ENCODE data around the gene TSNAXIP1.

TSNAXIP1 gene

DNA sequence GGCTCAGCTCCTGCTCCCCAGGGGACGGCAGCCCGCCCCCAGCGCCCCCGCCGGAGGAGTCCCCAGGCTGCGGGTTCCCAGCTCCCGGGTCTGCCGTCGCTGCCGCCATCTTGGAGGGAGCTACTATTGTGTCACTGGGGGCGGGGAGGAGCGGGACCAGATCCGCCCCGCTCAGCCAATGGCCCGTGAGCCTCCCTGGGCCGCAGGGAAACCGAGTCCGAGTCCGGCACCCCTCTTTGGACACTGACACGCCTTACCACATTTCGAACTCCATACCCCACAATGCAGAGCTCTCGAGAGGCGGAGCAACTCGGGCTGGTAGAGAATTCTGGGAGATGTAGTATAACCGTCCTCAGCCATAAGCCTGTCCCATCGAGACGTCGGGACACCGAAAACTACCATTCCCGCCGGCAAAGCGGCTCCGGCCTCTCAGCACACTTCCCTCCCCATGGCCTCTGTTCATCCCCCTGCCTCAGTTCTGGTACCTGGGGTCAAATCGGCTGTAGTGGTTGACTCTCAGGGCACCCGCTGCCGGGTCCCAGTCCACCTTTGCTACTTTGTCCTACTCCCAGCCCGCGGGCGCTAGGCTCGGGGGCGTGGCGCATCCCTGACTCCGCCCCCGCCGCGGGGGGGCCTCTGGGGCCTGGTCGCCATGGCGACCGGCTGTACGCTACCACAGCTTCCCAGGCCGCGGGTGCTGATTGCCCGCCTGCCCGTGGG, at the start of gene TSNAXIP1, which contains the start of gene RANBP10:
Gene TSNAXIP1, plus strand, starts transcription at position 462 of the 720 bp plus-strand sequence. CDS start 261 bp downstream, outside the sequence.
Gene RANBP10, minus strand, starts transcription at position 133 of the 720 bp plus-strand sequence. Its CDS starts 24 bp downstream, at position 109.
- DNase-seq: peak; percentile 99

GRCh38 chr16:67758006-67758405, 48.7 kb upstream of the TSNAXIP1 start:
- no peak for DNase-seq

GRCh38 chr16:67758966-67759365, 47.7 kb upstream of the TSNAXIP1 start:
- DNase-seq: no peak

- no peak for DNase-seq
Observed at GRCh38 chr16:67760206-67760955, 46.3 kb upstream of the TSNAXIP1 start.

- no peak for DNase-seq
Observed at GRCh38 chr16:67760956-67761230, 45.8 kb upstream of the TSNAXIP1 start.

GRCh38 chr16:67761924-67762323, 44.8 kb upstream of the TSNAXIP1 start:
- DNase-seq: no peak

- DNase-seq: no peak
Observed at GRCh38 chr16:67762385-67762784, 44.3 kb upstream of the TSNAXIP1 start.

- no peak for DNase-seq
Observed at GRCh38 chr16:67763066-67763465, 43.6 kb upstream of the TSNAXIP1 start.

DNA sequence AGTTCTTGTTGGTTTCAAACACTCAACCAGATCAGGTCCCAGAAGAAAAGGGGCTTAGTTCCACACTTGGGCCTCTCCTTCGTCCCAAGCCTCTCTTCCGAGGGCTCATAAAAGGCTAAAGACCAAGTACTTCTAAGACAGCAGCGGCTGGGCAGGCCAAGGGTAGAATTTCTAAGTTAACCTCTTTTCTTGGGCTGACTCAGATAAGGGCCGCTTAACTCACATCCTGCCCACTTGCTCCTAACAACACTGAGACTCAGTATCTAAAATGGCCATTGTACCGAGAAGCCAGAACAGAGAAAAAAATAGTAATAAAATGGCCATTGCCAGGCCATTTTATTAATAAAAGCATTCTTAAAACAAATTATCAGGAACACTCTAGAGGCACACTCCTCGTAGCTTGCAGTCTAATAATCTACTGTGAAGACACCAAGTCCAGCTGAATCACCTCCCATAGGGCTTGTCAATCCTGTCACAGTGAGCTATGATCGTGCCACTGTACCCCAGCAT, 42.5 kb upstream of the TSNAXIP1 start:
- DNase-seq: no peak

DNA sequence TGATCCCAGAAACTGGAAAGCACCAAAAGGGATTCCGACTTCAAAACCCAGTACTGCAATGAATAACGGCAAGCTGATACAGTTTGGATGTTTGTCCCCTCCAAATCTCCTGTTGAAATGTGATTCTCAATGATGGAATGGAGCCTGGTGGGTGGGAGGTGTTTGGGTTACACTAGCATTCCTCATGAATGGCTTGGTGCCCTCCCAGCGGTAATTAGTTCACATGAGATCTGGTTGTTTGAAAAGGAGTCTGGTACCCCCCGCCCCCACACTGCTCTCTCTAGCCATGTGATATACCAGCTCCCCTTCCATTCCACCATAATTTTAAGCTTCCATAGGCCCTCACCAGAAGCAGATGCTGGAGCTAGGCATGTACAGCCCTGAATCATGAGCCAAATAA, 40.4 kb upstream of the TSNAXIP1 start:
- no peak for DNase-seq

DNA sequence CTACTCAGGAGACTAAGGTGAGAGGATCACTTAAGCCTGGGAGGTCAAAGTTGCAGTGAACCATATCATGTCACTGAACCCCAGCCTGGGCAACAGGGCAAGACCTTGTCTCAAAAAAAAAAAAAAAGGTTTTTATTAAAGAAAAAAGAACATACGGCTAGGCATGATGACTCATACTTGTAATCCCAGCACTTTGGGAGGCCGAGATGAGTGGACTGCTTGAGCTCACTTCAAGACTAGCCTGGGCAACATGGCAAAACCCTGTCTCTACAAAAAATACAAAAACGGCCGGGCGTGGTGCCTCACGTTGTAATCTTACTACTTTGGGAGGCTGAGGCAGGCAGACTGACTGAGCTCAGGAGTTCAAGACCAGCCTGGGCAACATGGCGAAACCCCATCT, 38.7 kb upstream of the TSNAXIP1 start:
- peak; percentile 28 for DNase-seq

DNA sequence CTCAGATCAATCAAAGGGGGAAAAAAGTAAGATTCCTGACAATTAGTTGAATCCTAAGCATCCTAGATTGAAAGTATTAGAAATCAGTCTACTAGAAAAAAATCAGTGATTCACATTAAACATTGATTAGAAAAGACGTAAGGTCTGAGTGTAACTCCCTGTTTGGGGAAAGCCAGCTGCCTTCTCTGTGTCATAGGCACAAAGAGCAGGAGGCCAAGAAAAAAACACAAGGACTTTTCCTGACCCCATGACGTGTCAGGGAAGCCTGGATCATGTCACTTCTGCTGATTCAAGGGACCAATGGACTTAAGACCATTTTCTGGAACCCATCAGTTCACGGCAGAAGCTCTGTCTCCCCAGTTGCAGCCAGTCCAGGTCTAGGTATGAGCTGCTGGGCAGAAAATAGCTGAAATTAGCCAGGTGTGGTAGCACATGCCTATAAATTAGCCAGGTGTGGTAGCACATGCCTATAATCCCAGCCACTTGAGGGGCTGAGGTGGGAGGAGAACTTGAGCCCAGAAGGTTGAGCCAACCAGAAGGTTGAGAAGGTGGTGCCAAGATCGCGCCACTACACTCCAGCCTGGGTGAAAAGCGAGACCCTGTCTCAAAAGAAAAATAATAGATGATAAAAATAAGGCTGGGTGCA, 36.2 kb upstream of the TSNAXIP1 start:
- no peak for DNase-seq

GRCh38 chr16:67773099-67773498, 33.6 kb upstream of the TSNAXIP1 start:
- DNase-seq: no peak

DNA sequence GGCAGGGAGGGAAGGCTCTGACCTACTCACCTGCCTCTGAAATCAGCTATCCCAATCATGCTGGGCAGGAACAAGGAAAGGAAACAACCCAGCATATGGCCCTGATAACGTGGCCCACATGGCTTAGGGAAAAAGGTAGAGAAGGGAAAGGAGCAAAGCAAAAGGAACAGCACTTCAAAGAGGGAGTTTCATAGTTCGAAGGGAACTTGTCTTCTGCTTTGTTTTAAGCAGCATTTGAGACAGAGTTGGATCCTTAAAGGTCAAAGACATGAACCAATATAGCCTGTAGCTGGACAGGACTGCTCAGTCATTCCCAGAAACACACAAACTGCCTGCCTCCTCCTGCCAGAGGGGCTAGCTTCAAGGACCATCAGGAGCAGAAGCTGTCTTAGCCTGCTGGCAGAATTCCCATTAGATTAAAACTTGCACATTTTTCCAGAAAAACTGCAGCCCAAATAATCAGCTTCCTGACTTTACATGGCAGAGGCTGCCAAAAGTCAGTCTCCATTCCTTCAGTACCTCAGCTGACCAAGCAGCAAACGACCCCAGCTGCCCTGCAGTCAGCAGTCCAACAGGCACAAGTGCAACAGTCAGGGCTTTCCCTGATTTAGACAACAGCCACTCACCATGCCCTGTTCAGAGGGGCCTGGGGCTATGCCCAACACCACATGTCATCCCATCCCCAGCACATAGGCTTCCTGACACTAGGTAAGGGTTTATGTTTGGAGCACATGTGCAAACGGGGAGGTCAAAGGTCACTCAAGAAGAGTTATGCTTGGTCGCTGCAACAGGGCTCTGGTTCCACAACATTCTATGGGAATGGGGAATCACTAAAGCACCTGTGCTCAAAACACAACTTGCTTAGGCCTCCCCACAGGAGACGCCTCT, 32.9 kb upstream of the TSNAXIP1 start:
- no peak for DNase-seq

GRCh38 chr16:67774457-67774853, 32.2 kb upstream of the TSNAXIP1 start:
- DNase-seq: no peak

- no peak for DNase-seq
Observed at GRCh38 chr16:67775273-67775672, 31.4 kb upstream of the TSNAXIP1 start.

DNA sequence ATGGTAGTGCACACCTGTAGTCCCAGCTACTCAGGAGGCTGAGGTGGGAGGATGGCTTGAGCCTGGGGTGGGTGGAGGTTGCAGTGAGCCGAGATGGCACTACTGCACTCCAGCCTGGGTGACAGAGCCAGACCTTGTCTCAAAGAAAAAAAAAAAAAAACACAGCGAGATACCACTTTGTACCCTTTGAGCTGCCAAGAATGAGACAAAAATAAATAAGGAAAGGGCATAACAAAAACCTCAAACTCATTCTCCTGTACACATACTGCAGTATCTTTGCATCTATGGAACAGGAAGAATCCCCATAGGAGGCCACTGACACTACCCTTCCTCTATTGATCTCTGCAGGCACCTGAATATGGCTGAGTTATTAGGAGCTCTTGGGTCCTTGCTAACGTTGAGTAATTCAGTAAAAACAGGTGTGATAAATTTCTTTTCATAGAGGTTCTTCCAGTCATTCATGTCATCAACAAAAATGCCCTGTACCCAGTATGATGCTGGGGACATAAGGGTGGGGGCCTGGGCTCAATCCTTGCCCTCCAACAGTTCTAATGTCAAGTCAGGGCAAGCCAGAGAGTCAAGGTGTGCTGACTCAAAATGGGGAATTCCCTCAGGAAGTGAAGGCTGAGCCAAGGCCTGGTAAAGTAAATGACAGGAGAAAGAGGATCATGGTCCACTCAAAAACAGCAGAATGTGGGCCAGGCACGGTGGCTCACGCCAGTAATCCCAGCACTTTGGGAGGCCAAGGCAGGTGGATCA, 27.3 kb upstream of the TSNAXIP1 start:
- no peak for DNase-seq

GRCh38 chr16:67780847-67781564, 25.7 kb upstream of the TSNAXIP1 start:
- no peak for DNase-seq

DNA sequence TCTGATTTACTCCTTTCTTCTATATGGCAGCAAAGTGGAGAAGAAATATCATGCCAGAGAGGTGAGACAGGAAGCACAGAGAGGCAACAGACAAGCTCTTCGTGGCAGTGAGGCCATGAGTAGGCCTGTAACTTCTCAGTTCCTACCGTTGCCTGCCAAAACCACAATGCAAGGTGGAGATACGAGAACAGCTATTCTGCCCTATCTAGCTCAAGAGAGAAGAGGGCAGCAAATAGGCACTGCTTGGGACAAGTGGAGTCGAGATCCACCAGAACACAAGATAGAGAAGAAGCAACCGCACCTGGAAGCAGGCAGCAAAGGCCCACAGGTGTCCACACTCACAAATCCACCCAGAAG, 25.1 kb upstream of the TSNAXIP1 start:
- peak; percentile 23 for DNase-seq

DNA sequence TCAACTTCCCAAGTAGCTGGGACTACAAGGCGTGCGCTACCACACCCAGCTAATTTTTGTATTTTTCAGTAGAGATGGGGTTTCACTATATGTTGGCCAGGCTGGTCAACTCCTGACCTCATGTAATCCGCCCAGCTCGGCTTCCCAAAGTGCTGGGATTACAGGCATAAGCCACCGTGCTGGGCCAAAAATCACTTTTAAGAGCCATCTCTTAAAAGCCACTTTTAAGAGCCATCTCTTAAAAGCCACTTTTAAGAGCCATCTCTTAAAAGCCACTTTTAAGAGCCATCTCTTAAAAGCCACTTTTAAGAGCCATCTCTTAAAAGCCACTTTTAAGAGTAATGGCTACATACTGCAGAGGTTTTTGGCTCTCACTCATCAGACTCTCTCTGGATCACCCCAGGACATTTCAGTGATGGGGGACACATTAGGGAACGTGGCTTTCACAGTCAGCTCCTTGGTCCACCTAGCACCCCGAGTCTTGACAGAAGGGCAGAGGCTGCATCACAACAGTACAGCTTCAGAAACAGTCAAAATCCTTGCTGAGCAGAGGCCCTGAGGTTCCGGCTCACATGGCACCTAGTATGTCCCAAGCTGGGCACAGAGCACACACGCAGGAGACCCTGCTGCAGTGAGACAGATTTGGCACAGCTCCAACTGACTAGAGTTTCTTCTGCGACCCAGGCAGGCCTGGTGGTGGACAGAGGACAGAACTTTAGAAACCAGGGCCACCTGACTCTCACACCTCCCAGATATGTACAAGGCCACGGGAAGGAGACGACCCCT, 23.9 kb upstream of the TSNAXIP1 start:
- DNase-seq: no peak

GRCh38 chr16:67783353-67783725, 23.4 kb upstream of the TSNAXIP1 start:
- no peak for DNase-seq

Data from activated CD4-positive, alpha-beta T cell treated with anti-CD3 and anti-CD28 coated beads, Interleukin-10, Interleukin-2, amounts not matched to agents 100 ng/mL and 50 ng/mL, durations not matched to agents 16 hours and 8 hours (primary cell).